Spleen (tissue), 11 donors: ENCODE results near the gene CDC42BPB. TPM values are rescaled to one million over a fixed set of nuclear protein-coding genes. Genes with fewer than 3 reads are reported as not detected.

ENCODE experiments used
- DNase-seq: peaks from one replicate; pipeline ENCODE4 v3.0.0-alpha.2; 2020
- H3K27ac ChIP-seq, 8 donors: fragments of 200-600 bp; sonication (generic) in 7 of 8; 1 replicate in 4 of 8; 2 replicates in 4 of 8; pipeline versions ENCODE4 v1.5.0 to v1.8.0; 2016 to 2021; ENCODE audit warnings: inconsistent platforms in 4 of 8, mild to moderate bottlenecking in 4 of 8, moderate library complexity in 1 of 8
- H3K27me3 ChIP-seq, 7 donors: fragments of 200-600 bp; sonication (generic) in 6 of 7; replicated peaks in 1 of 7; 1 replicate in 4 of 7; 2 replicates in 3 of 7; pipeline versions ENCODE4 v1.5.0 to v1.8.0; 2016 to 2021; ENCODE audit warnings: inconsistent platforms in 3 of 7, mild to moderate bottlenecking in 1 of 7
- H3K36me3 ChIP-seq, 6 donors: fragments of 200-600 bp; sonication (generic) in 5 of 6; 1 replicate in 4 of 6; 2 replicates in 2 of 6; pipeline versions ENCODE4 v1.5.0 to v1.8.0; 2016 to 2021; ENCODE audit warnings: inconsistent platforms in 2 of 6
- H3K4me1 ChIP-seq, 6 donors: fragments of 200-600 bp; sonication (generic) in 5 of 6; 1 replicate in 3 of 6; 2 replicates in 3 of 6; pipeline versions ENCODE4 v1.5.0 to v1.8.0; 2016 to 2021; ENCODE audit warnings: inconsistent platforms in 3 of 6
- H3K4me3 ChIP-seq, 8 donors: fragments of 200-600 bp; sonication (generic) in 7 of 8; 1 replicate in 4 of 8; 2 replicates in 4 of 8; pipeline versions ENCODE4 v1.5.0 to v1.8.0; 2016 to 2021; ENCODE audit warnings: inconsistent platforms in 4 of 8, mild to moderate bottlenecking in 4 of 8, moderate library complexity in 2 of 8
- H3K9me3 ChIP-seq, 8 donors: fragments of 200-600 bp; sonication (generic) in 7 of 8; 1 replicate in 4 of 8; 2 replicates in 4 of 8; pipeline versions ENCODE4 v1.5.0 to v1.8.0; 2016 to 2021; ENCODE audit warnings: inconsistent platforms in 4 of 8
- CTCF ChIP-seq, 11 experiments: fragments of 200-600 bp in 7 of 11; fragments of 450-650 bp in 4 of 11; sonication (generic) in 4 of 11; IDR thresholded peaks in 8 of 11; conservative IDR thresholded peaks in 3 of 11; 1 replicate in 7 of 11; 2 replicates in 4 of 11; pipeline versions ENCODE4 v1.4.0 to v1.8.0; 2016 to 2021; ENCODE audit warnings: antibody characterized with exemption in 11 of 11, inconsistent platforms in 4 of 11, mild to moderate bottlenecking in 1 of 11
- POLR2A ChIP-seq, 3 donors: fragments of 450-650 bp; IDR thresholded peaks; one replicate each; pipeline ENCODE4 v1.5.1; 2017; ENCODE audit warnings: antibody characterized with exemption in 3 of 3, mild to moderate bottlenecking in 1 of 3
- POLR2AphosphoS5 ChIP-seq, 3 donors: sonication (generic); formaldehyde crosslinking; IDR thresholded peaks; one replicate each; pipeline ENCODE4 v1.5.1; 2017; ENCODE audit warnings: antibody characterized with exemption in 3 of 3
- WGBS, 5 donors: extraction: QIAGEN DNeasy Blood & Tissue Kit in 3 of 5; methylation state at CpG; one replicate each; pipeline versions ENCODE4 v1.1.5 to v1.1.7; 2013 to 2018; 5-methylcytosine and 5-hydroxymethylcytosine counted together
- intact Hi-C: fragments of 100-400 bp; cut with DNase I; formaldehyde crosslinking; loops from one replicate; pipeline ENCODE4 v1.15.0; 2023; ENCODE audit warnings: low total_unique reads
- polyA plus RNA-seq, 3 donors: library from polyadenylated mRNA; stranded (reverse); fragments of 200-250 nt; gene quantifications; one replicate each; pipeline ENCODE4 v1.2.1, GENCODE V29; 2013
- total RNA-seq, 7 donors: library from RNA; depleted of rRNA in 3 of 7; stranded (reverse); fragments of >200 nt in 3 of 7; fragmentation: NEBNext Ultra II Directional in 4 of 7; extraction: Animal tissue kit (Norgen Biotek cat#: 25700) in 4 of 7; gene quantifications; one replicate each; pipeline versions ENCODE4 v1.1.0 to v1.2.1, GENCODE V29; 2016 to 2021
- donor health status: healthy with polysubstance abuse.
- donor health status: DM: no; HTN: no; CAD: no; lungs with moderate emphysema.
- donor health status: DM: no; HTN: no; CAD: no.
- donor health status: Bipolar disorder and iron deficiency.
- donor health status: healthy.
- donor health status: DM: no; HTN: no; CAD: no.
- donor health status: DM: yes; HTN: yes; CAD: no.

CDC42BPB gene
- total and polyA plus RNA-seq, 10 donors = 6.4 to 94.5 (median 77.8) TPM

GRCh38 chr14:102955636-102956408 is 101.5 kb downstream of the CDC42BPB start:
- H3K4me3 ChIP-seq = no peak overlapping the region
- DNase-seq = no peak
- no peaks in the 10 kb centered on the region for H3K9me3 ChIP-seq
- intact Hi-C loops = no loop called here
- 88 to 96% (median 90%) methylated on average over 8 of the region's 8 CpGs for WGBS, 5 donors
- no peaks in the 10 kb centered on the region for H3K27me3 ChIP-seq
- no peak overlapping the region for H3K27ac ChIP-seq
- H3K4me1 ChIP-seq = no peaks in the 10 kb centered on the region
- peaks cover 0 to 100% (median 68%) of the 10 kb centered on the region in 6 donors for H3K36me3 ChIP-seq
- TF ChIP-seq POLR2A (IDR thresholded peaks at IDR 0.05) (no peak), CTCF (IDR thresholded peaks at IDR 0.05 in 8 of 11, conservative IDR thresholded peaks at IDR 0.05 in 3 of 11) (no peak), POLR2AphosphoS5 (IDR thresholded peaks at IDR 0.05) (no peak)

- H3K27me3 ChIP-seq = no peaks in the 10 kb centered on the region
- DNase-seq = no peak
- H3K9me3 ChIP-seq = no peaks in the 10 kb centered on the region
- no peak overlapping the region for H3K27ac ChIP-seq
- peaks cover 0 to 12% (median 7%) of the 10 kb centered on the region in 6 donors for H3K4me1 ChIP-seq
- intact Hi-C loops = no loop called here
- peaks cover 0 to 100% (median 74%) of the 10 kb centered on the region in 6 donors for H3K36me3 ChIP-seq
- no peak overlapping the region for H3K4me3 ChIP-seq
- WGBS, 5 donors = 86 to 93% (median 91%) methylated on average over 17 to 18 of the region's 18 CpGs
- TF ChIP-seq POLR2AphosphoS5 (IDR thresholded peaks at IDR 0.05) (no peak), CTCF (IDR thresholded peaks at IDR 0.05 in 8 of 11, conservative IDR thresholded peaks at IDR 0.05 in 3 of 11) (no peak), POLR2A (IDR thresholded peaks at IDR 0.05) (no peak)
Observed at GRCh38 chr14:102954081-102954789, 103.1 kb downstream of the CDC42BPB start.

- no peaks in the 10 kb centered on the region for H3K9me3 ChIP-seq
Observed at GRCh38 chr14:102953100-102953499, 104.2 kb downstream of the CDC42BPB start.

More at GRCh38 chr14:102953100-102953499, 104.2 kb downstream of the CDC42BPB start:
- Histone ChIP-seq H3K27me3 (no peaks in the 10 kb centered on the region), H3K27ac (no peak overlapping the region), H3K4me3 (no peak overlapping the region), H3K4me1 (peaks cover 0 to 19% (median 13%) of the 10 kb centered on the region in 6 donors), H3K36me3 (peaks cover 0 to 96% (median 73%) of the 10 kb centered on the region in 6 donors)
- TF ChIP-seq POLR2AphosphoS5 (IDR thresholded peaks at IDR 0.05) = no peak
- TF ChIP-seq CTCF (IDR thresholded peaks at IDR 0.05 in 8 of 11, conservative IDR thresholded peaks at IDR 0.05 in 3 of 11) = no peak
- intact Hi-C loops = no loop called here
- 76 to 86% (median 80%) methylated on average over 15 of the region's 15 CpGs for WGBS, 5 donors
- DNase-seq = no peak
